Endodermal cell (in vitro differentiated cells): ENCODE measurements around the gene MAPKAPK5. TPM values are rescaled to one million over a fixed set of nuclear protein-coding genes. Genes with fewer than 3 reads are reported as not detected.

ENCODE experiments used
- DNase-seq: peaks from one replicate; pipeline ENCODE4 v3.0.0-alpha.2; 2017
- H3K27ac ChIP-seq: 2 replicates; pipeline ENCODE4 v1.5.1; 2013; ENCODE audit warnings: mild to moderate bottlenecking, low read depth, low read length, moderate library complexity
- H3K27me3 ChIP-seq: 2 replicates; pipeline ENCODE4 v1.6.1; 2013; ENCODE audit warnings: mild to moderate bottlenecking, low read length, moderate library complexity; ENCODE audit not compliant: insufficient read depth, control insufficient read depth, poor library complexity, severe bottlenecking
- H3K36me3 ChIP-seq: 2 replicates; pipeline ENCODE4 v1.7.0; 2013; ENCODE audit warnings: mild to moderate bottlenecking, low read length, moderate library complexity; ENCODE audit not compliant: control insufficient read depth, insufficient read depth
- H3K4me1 ChIP-seq: one replicate; pipeline ENCODE4 v1.7.0; 2013; ENCODE audit warnings: low read length; ENCODE audit not compliant: control insufficient read depth, insufficient read depth
- H3K4me3 ChIP-seq: 2 replicates; pipeline ENCODE4 v1.5.1; 2013; ENCODE audit warnings: mild to moderate bottlenecking, low read length, moderate library complexity
- H3K9ac ChIP-seq: 2 replicates; pipeline ENCODE4 v1.6.1; 2013; ENCODE audit warnings: mild to moderate bottlenecking, low read length, moderate library complexity; ENCODE audit not compliant: poor library complexity, severe bottlenecking; ENCODE audit errors: extremely low read depth
- H3K9me3 ChIP-seq: 2 replicates; pipeline ENCODE4 v1.6.1; 2013; ENCODE audit warnings: mild to moderate bottlenecking, low read length, moderate library complexity; ENCODE audit not compliant: control insufficient read depth
- H3K27ac Mint-ChIP-seq: 2 replicates; pipeline ENCODE4 v1.8.0; 2020; ENCODE audit warnings: mixed read lengths
- H3K27me3 Mint-ChIP-seq: 2 replicates; pipeline ENCODE4 v1.8.0; 2021; ENCODE audit warnings: mild to moderate bottlenecking, mixed read lengths; ENCODE audit not compliant: insufficient read depth
- H3K36me3 Mint-ChIP-seq: 2 replicates; pipeline ENCODE4 v1.8.0; 2020; ENCODE audit warnings: low read depth, mixed read lengths
- H3K4me1 Mint-ChIP-seq: 2 replicates; pipeline ENCODE4 v1.8.0; 2020; ENCODE audit warnings: mixed read lengths
- H3K4me3 Mint-ChIP-seq: 2 replicates; pipeline ENCODE4 v1.8.0; 2020; ENCODE audit warnings: mild to moderate bottlenecking, moderate library complexity, mixed read lengths
- H3K9me3 Mint-ChIP-seq: 2 replicates; pipeline ENCODE4 v1.8.0; 2020; ENCODE audit warnings: mild to moderate bottlenecking, mixed read lengths
- WGBS, 2 experiments: methylation state at CpG; one replicate each; pipeline versions ENCODE4 v1.1.5 to v1.1.7; 2013; ENCODE audit warnings: missing lambda C conversion rate in 2 of 2, mixed read lengths in 1 of 2; ENCODE audit not compliant: insufficient coverage in 1 of 2, insufficient read length in 1 of 2; 5-methylcytosine and 5-hydroxymethylcytosine counted together
- total RNA-seq, 2 donors: library from RNA; stranded (reverse); fragmentation: NEBNext Ultra II Directional in 1 of 2; extraction: Animal tissue kit (Norgen Biotek cat#: 25700) in 1 of 2; gene quantifications; 2 replicates in 1 of 2; 3 replicates in 1 of 2; pipeline ENCODE4 v1.2.1, GENCODE V29; 2021
- TF ChIP-seq, protein P1 (sequence below): fragments of 200-600 bp; sonication (generic); conservative IDR thresholded peaks from 2 replicates; pipeline ENCODE4 v1.5.0; 2021; ENCODE audit warnings: antibody characterized with exemption, mild to moderate bottlenecking

The MAPKAPK5 gene
- total RNA-seq, 2 donors from 2014 or later, result 80.5 to 90.6 TPM

DNA sequence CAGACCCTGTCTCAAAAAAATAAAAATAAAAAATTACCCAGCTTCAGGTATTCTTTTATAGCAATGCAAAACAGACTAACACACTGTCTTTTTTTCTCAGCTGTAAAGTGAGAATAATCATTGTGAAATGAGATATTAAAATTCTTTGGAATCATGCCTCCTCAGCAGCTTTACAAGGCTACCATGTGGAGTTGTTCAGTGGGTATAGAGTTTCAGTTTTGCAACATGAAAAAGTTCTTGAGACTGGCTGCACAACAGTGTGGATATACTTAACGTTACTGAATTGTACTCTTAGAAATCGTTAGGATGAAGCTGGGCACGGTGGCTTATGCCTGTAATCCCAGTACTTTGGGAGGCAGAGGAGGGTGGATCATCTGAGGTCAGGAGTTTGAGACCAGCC, 15.7 kb upstream of the MAPKAPK5 start:
- Mint-ChIP-seq H3K9me3 (peaks cover 9% of the 10 kb centered on the region), H3K27ac (no peak overlapping the region), H3K4me1 (no peaks in the 10 kb centered on the region), H3K27me3 (no peaks in the 10 kb centered on the region), H3K36me3 (no peaks in the 10 kb centered on the region), H3K4me3 (no peak overlapping the region)
- Histone ChIP-seq H3K27me3 (no peaks in the 10 kb centered on the region), H3K4me1 (no peaks in the 10 kb centered on the region), H3K27ac (no peak overlapping the region), H3K9me3 (peaks cover 8% of the 10 kb centered on the region), H3K9ac (no peak overlapping the region), H3K36me3 (no peaks in the 10 kb centered on the region), H3K4me3 (no peak overlapping the region)
- TF ChIP-seq, protein P1, sequence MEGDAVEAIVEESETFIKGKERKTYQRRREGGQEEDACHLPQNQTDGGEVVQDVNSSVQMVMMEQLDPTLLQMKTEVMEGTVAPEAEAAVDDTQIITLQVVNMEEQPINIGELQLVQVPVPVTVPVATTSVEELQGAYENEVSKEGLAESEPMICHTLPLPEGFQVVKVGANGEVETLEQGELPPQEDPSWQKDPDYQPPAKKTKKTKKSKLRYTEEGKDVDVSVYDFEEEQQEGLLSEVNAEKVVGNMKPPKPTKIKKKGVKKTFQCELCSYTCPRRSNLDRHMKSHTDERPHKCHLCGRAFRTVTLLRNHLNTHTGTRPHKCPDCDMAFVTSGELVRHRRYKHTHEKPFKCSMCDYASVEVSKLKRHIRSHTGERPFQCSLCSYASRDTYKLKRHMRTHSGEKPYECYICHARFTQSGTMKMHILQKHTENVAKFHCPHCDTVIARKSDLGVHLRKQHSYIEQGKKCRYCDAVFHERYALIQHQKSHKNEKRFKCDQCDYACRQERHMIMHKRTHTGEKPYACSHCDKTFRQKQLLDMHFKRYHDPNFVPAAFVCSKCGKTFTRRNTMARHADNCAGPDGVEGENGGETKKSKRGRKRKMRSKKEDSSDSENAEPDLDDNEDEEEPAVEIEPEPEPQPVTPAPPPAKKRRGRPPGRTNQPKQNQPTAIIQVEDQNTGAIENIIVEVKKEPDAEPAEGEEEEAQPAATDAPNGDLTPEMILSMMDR, result no peak
- DNase-seq, result no peak
- 86 to 93% methylated on average over 3 of the region's 3 CpGs for WGBS, 2 experiments

DNA sequence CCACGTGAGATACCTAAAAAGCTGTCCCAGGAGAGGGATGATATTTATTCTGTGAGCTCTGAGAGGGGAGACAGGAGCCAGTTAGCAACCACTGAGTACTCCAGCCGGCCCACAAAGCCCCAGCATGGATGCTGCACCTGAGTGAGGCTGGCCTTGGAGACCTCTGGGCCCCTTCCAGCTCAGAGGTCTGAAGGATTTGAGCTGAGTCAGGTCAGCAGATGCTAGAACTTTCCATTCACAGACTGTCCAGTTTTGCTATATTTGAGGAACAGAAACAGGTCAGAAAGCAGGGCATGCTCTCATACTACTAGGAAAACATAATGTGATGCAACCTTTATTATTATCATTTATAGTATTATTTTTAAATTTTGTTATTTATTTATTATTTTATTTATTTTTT, 15.0 kb upstream of the MAPKAPK5 start:
- Mint-ChIP-seq H3K4me1 (no peaks in the 10 kb centered on the region), H3K4me3 (no peak overlapping the region), H3K9me3 (peaks cover 2% of the 10 kb centered on the region), H3K27me3 (no peaks in the 10 kb centered on the region), H3K36me3 (no peaks in the 10 kb centered on the region), H3K27ac (no peak overlapping the region)
- TF ChIP-seq, protein P1, result no peak
- H3K4me1 ChIP-seq, result no peaks in the 10 kb centered on the region
- H3K27me3 ChIP-seq, result no peaks in the 10 kb centered on the region
- peaks cover under 1% of the 10 kb centered on the region for H3K9me3 ChIP-seq
- H3K27ac ChIP-seq, result no peak overlapping the region
- WGBS, 2 experiments, result 88 to 100% methylated on average over 1 to 2 of the region's 2 CpGs
- DNase-seq, result no peak
- no peak overlapping the region for H3K9ac ChIP-seq
- no peaks in the 10 kb centered on the region for H3K36me3 ChIP-seq
- no peak overlapping the region for H3K4me3 ChIP-seq

DNA sequence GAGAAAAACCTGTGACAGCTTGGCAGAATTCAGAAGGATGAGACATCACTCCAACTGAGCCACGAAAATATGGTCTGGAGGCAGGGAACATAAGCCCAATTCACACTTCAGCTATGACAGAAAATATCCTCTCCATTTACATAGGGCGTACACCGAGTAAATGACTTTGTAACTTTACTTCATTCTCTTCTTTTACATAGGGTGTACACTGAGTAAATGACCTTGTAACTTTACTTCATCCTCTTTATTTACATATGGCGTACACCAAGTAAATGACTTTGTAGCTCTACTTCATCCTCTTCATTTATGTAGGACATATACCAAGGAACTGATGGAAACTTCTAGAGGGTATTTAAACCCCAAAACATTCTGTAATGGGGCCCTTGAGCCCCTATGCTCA, 14.1 kb upstream of the MAPKAPK5 start:
- Histone ChIP-seq H3K9me3 (no peaks in the 10 kb centered on the region), H3K27me3 (no peaks in the 10 kb centered on the region), H3K36me3 (no peaks in the 10 kb centered on the region), H3K4me1 (no peaks in the 10 kb centered on the region), H3K4me3 (no peak overlapping the region), H3K9ac (no peak overlapping the region), H3K27ac (no peak overlapping the region)
- DNase-seq, result no peak
- H3K4me3 Mint-ChIP-seq, result no peak overlapping the region
- H3K27ac Mint-ChIP-seq, result no peak overlapping the region
- H3K9me3 Mint-ChIP-seq, result peaks cover 1% of the 10 kb centered on the region
- WGBS, 2 experiments, result 68 to 87% methylated on average over 3 to 4 of the region's 4 CpGs
- TF ChIP-seq, protein P1, result no peak
- H3K36me3 Mint-ChIP-seq, result no peaks in the 10 kb centered on the region
- peaks cover 3% of the 10 kb centered on the region for H3K27me3 Mint-ChIP-seq
- no peaks in the 10 kb centered on the region for H3K4me1 Mint-ChIP-seq
